ENCODE results near the gene CARMIL3.

CARMIL3 gene

GRCh38 chr14:24082411-24083080, 30.7 kb downstream of the CARMIL3 start:
- H3K4me3 ChIP-seq (replicated peaks; ENCODE audit: insufficient read depth, low read length), result no peak overlapping the region
- H3K27ac ChIP-seq (replicated peaks), result no peak overlapping the region
- TF ChIP-seq SPI1 (IDR thresholded peaks at IDR 0.05; ENCODE audit: borderline replicate concordance, low read depth) (no peak), CTCF (IDR thresholded peaks at IDR 0.05; ENCODE audit: insufficient read depth, low read length) (no peak), GABPA (IDR thresholded peaks at IDR 0.05; ENCODE audit: low read depth) (no peak), POLR2AphosphoS5 (IDR thresholded peaks at IDR 0.05; ENCODE audit: low read depth) (no peak), REST (IDR thresholded peaks at IDR 0.05; ENCODE audit: insufficient replicate concordance, low read depth) (no peak)
- no peak for DNase-seq (ENCODE audit: low read depth in 1 of 2, low spot score in 1 of 2)
- peaks cover 21% of the 10 kb centered on the region for H3K27me3 ChIP-seq (ENCODE audit: insufficient read depth, poor library complexity, severe bottlenecking)

- H3K4me3 ChIP-seq (replicated peaks; ENCODE audit: insufficient read depth, low read length), result no peak overlapping the region
- TF ChIP-seq POLR2AphosphoS5 (IDR thresholded peaks at IDR 0.05; ENCODE audit: low read depth), result no peak
- no peak for TF ChIP-seq SPI1 (IDR thresholded peaks at IDR 0.05; ENCODE audit: borderline replicate concordance, low read depth)
- H3K27ac ChIP-seq (replicated peaks), result no peak overlapping the region
- H3K27me3 ChIP-seq (ENCODE audit: insufficient read depth, poor library complexity, severe bottlenecking), result peaks cover 21% of the 10 kb centered on the region
- no peak for DNase-seq (ENCODE audit: low read depth in 1 of 2, low spot score in 1 of 2)
Observed at GRCh38 chr14:24083462-24083861, 31.7 kb downstream of the CARMIL3 start.

- TF ChIP-seq POLR2AphosphoS5 (IDR thresholded peaks at IDR 0.05; ENCODE audit: low read depth), result no peak
- TF ChIP-seq GABPA (IDR thresholded peaks at IDR 0.05; ENCODE audit: low read depth), result no peak
- TF ChIP-seq CTCF (IDR thresholded peaks at IDR 0.05; ENCODE audit: insufficient read depth, low read length), result no peak
- TF ChIP-seq REST (IDR thresholded peaks at IDR 0.05; ENCODE audit: insufficient replicate concordance, low read depth), result no peak
- TF ChIP-seq SPI1 (IDR thresholded peaks at IDR 0.05; ENCODE audit: borderline replicate concordance, low read depth), result no peak
- peaks cover 21% of the 10 kb centered on the region for H3K27me3 ChIP-seq (ENCODE audit: insufficient read depth, poor library complexity, severe bottlenecking)
- H3K4me3 ChIP-seq (replicated peaks; ENCODE audit: insufficient read depth, low read length), result no peak overlapping the region
- no peak for DNase-seq (ENCODE audit: low read depth in 1 of 2, low spot score in 1 of 2)
- H3K27ac ChIP-seq (replicated peaks), result no peak overlapping the region
Observed at GRCh38 chr14:24084440-24084839, 32.6 kb downstream of the CARMIL3 start.

- H3K27me3 ChIP-seq (ENCODE audit: insufficient read depth, poor library complexity, severe bottlenecking), result peaks cover 18% of the 10 kb centered on the region
Observed at GRCh38 chr14:24085215-24085614, 33.4 kb downstream of the CARMIL3 start.

More at GRCh38 chr14:24085215-24085614, 33.4 kb downstream of the CARMIL3 start:
- Histone ChIP-seq H3K27ac (replicated peaks) (no peak overlapping the region), H3K4me3 (replicated peaks; ENCODE audit: insufficient read depth, low read length) (no peak overlapping the region)
- TF ChIP-seq CTCF (IDR thresholded peaks at IDR 0.05; ENCODE audit: insufficient read depth, low read length) (no peak), GABPA (IDR thresholded peaks at IDR 0.05; ENCODE audit: low read depth) (no peak), REST (IDR thresholded peaks at IDR 0.05; ENCODE audit: insufficient replicate concordance, low read depth) (no peak), SPI1 (IDR thresholded peaks at IDR 0.05; ENCODE audit: borderline replicate concordance, low read depth) (no peak), POLR2AphosphoS5 (IDR thresholded peaks at IDR 0.05; ENCODE audit: low read depth) (no peak)
- no peak for DNase-seq (ENCODE audit: low read depth in 1 of 2, low spot score in 1 of 2)
